Gastrocnemius medialis (tissue), 4 donors: Measurements from ENCODE around the gene MTCH2. TPM values are rescaled to one million over a fixed set of nuclear protein-coding genes. Genes with fewer than 3 reads are reported as not detected.

Experiments used
- ATAC-seq, 2 donors: fragments of 150-250 bp; one replicate each; pipeline ENCODE4 v1.9.1; 2016
- DNase-seq, 2 donors: peaks; one replicate each; pipeline ENCODE4 v3.0.0-alpha.2; 2019
- H3K27ac ChIP-seq, 4 donors: fragments of 200-600 bp; sonication (generic); 1 replicate in 1 of 4; 2 replicates in 3 of 4; pipeline ENCODE4 v1.5.1; 2016 to 2018; ENCODE audit warnings: mild to moderate bottlenecking in 2 of 4, moderate library complexity in 1 of 4
- H3K27me3 ChIP-seq, 3 donors: fragments of 200-600 bp; sonication (generic) in 2 of 3; 1 replicate in 1 of 3; 2 replicates in 2 of 3; pipeline versions ENCODE4 v1.5.1 to v1.6.0; 2016 to 2019; ENCODE audit warnings: mild to moderate bottlenecking in 1 of 3, moderate library complexity in 1 of 3
- H3K36me3 ChIP-seq, 2 donors: fragments of 200-600 bp; sonication (generic) in 1 of 2; one replicate each; pipeline ENCODE4 v1.5.1; 2017 to 2018
- H3K4me1 ChIP-seq, 2 donors: fragments of 200-600 bp; sonication (generic) in 1 of 2; one replicate each; pipeline ENCODE4 v1.5.1; 2016 to 2017; ENCODE audit warnings: mild to moderate bottlenecking in 2 of 2
- H3K4me3 ChIP-seq, 4 donors: fragments of 200-600 bp; sonication (generic) in 3 of 4; 1 replicate in 1 of 4; 2 replicates in 3 of 4; pipeline ENCODE4 v1.5.1; 2016 to 2019; ENCODE audit warnings: mild to moderate bottlenecking in 2 of 4
- H3K9me3 ChIP-seq, 3 donors: fragments of 200-600 bp; sonication (generic) in 2 of 3; 1 replicate in 1 of 3; 2 replicates in 2 of 3; pipeline ENCODE4 v1.5.1; 2016 to 2019
- POLR2A ChIP-seq, 2 donors: fragments of 450-650 bp; IDR thresholded peaks; one replicate each; pipeline ENCODE4 v1.6.1; 2017; ENCODE audit warnings: antibody characterized with exemption in 2 of 2, mild to moderate bottlenecking in 2 of 2, moderate library complexity in 2 of 2
- in situ Hi-C, 4 donors: fragments of 200-750 bp; cut with MboI; loops; one replicate each; pipeline versions ENCODE4 v1.15.0 to v1.8.0; 2017; ENCODE audit warnings: low sequenced_read_pairs in 4 of 4
- intact Hi-C: fragments of 100-400 bp; cut with DNase I; formaldehyde crosslinking; loops from one replicate; pipeline ENCODE4 v1.15.1; 2023; ENCODE audit warnings: low total_unique reads
- total RNA-seq, 4 donors: library from RNA; depleted of rRNA; stranded (reverse); fragments of >200 nt; gene quantifications; one replicate each; pipeline versions ENCODE4 v1.1.0 to v1.2.3, GENCODE V29; 2016
- TF ChIP-seq, protein P1 (sequence below), 5 experiments: fragments of 450-650 bp in 3 of 5; fragments of 200-600 bp in 2 of 5; sonication (generic) in 2 of 5; IDR thresholded peaks in 4 of 5; conservative IDR thresholded peaks in 1 of 5; 1 replicate in 4 of 5; 2 replicates in 1 of 5; pipeline ENCODE4 v1.5.1; 2016 to 2019; ENCODE audit warnings: antibody characterized with exemption in 5 of 5, mild to moderate bottlenecking in 3 of 5, moderate library complexity in 3 of 5

The MTCH2 gene
- total RNA-seq, 4 donors from 2014 or later: 70.3 to 139 (median 85.6) TPM

DNA sequence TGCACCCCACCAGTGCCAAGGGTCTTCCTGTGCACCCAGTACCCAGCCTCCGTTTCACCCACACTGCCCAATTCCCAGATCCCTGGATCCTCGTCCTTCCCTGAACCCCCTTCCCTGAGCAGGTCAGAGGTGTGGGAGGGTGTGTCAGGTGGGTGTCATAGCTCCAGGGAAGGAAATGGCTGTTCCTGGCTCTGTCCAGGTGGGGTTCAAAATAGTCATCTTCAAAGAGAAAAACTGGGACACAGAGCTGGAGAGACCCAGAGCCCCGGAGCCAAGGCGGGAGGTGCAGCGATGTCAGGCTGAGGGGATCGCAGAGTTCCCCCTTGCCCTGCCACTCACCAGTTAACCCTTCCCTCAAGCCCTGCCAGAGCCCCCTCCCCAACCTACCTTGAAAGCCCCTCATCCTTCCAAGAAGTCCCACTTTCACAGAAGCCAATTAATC, 48.8 kb downstream of the MTCH2 start:
- no peak for TF ChIP-seq POLR2A (IDR thresholded peaks at IDR 0.05)
- TF ChIP-seq, protein P1, sequence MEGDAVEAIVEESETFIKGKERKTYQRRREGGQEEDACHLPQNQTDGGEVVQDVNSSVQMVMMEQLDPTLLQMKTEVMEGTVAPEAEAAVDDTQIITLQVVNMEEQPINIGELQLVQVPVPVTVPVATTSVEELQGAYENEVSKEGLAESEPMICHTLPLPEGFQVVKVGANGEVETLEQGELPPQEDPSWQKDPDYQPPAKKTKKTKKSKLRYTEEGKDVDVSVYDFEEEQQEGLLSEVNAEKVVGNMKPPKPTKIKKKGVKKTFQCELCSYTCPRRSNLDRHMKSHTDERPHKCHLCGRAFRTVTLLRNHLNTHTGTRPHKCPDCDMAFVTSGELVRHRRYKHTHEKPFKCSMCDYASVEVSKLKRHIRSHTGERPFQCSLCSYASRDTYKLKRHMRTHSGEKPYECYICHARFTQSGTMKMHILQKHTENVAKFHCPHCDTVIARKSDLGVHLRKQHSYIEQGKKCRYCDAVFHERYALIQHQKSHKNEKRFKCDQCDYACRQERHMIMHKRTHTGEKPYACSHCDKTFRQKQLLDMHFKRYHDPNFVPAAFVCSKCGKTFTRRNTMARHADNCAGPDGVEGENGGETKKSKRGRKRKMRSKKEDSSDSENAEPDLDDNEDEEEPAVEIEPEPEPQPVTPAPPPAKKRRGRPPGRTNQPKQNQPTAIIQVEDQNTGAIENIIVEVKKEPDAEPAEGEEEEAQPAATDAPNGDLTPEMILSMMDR (IDR thresholded peaks at IDR 0.05 in 4 of 5, conservative IDR thresholded peaks at IDR 0.05 in 1 of 5): no peak
- no peak overlapping the region for H3K27ac ChIP-seq
- intact Hi-C loops (no loop called here), in situ Hi-C loops (no loop called here)
- peaks cover 29 to 55% (median 47%) of the 10 kb centered on the region in 3 donors for H3K27me3 ChIP-seq
- peaks cover 4 to 9% of the 10 kb centered on the region in 2 donors for H3K4me1 ChIP-seq
- H3K36me3 ChIP-seq: no peaks in the 10 kb centered on the region
- no peaks in the 10 kb centered on the region for H3K9me3 ChIP-seq
- H3K4me3 ChIP-seq: no peak overlapping the region
- DNase-seq: no peak
- no peak for ATAC-seq

DNA sequence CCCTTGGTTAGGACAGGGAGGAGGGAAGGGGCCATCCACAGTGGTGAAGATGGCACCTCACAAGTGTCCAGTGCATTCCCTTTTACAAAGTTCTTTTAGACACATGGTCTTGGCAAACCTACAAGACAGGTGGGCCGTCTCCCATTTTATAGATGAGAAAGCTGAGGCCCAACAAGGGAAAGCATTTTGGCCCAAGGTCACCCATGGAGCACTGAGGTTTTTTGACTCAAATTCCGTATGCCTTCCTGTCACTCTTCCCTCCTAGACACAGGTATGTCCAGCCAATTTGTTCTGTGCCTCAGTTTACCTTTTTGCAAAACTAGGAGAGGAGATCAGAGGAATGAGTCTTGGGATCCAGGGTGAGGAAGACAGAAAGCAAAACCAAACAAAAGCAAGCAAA, 49.4 kb downstream of the MTCH2 start:
- ATAC-seq (no peak), DNase-seq (no peak)
- peaks cover 29 to 55% (median 47%) of the 10 kb centered on the region in 3 donors for H3K27me3 ChIP-seq
- H3K27ac ChIP-seq: no peak overlapping the region
- intact Hi-C loops (no loop called here), in situ Hi-C loops (no loop called here)
- no peaks in the 10 kb centered on the region for H3K9me3 ChIP-seq
- H3K4me1 ChIP-seq: peaks cover 4 to 9% of the 10 kb centered on the region in 2 donors
- no peaks in the 10 kb centered on the region for H3K36me3 ChIP-seq
- H3K4me3 ChIP-seq: no peak overlapping the region
- TF ChIP-seq, protein P1 (IDR thresholded peaks at IDR 0.05 in 4 of 5, conservative IDR thresholded peaks at IDR 0.05 in 1 of 5): no peak
- TF ChIP-seq POLR2A (IDR thresholded peaks at IDR 0.05): no peak

DNA sequence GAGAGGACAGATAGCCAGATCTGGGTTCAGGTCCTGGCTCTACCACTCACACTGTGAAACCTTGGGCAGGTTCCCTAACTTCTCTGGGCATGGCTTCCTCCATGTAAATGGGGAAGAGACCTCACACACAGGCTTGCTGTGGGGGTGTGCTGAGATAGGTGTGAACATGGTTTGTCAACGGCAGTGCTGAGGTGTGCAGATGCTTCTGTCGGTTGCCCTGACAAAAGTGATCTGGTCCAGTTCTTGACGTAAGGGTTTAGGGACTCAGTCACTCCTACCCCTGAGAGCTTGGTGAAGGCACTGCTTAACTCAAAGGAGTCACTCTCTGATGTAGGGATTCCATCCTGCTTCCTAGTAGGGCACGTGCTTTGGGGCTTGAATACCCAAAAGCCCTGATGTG, 50.1 kb downstream of the MTCH2 start:
- DNase-seq (no peak), ATAC-seq (no peak)
- H3K9me3 ChIP-seq: no peaks in the 10 kb centered on the region
- in situ Hi-C loops: no loop called here
- no peaks in the 10 kb centered on the region for H3K36me3 ChIP-seq
- no peak overlapping the region for H3K27ac ChIP-seq
- H3K27me3 ChIP-seq: peaks cover 29 to 55% (median 47%) of the 10 kb centered on the region in 3 donors
- no peak overlapping the region for H3K4me3 ChIP-seq
- H3K4me1 ChIP-seq: peaks cover 4 to 9% of the 10 kb centered on the region in 2 donors
- intact Hi-C loops: no loop called here
- TF ChIP-seq, protein P1 (IDR thresholded peaks at IDR 0.05 in 4 of 5, conservative IDR thresholded peaks at IDR 0.05 in 1 of 5): no peak
- no peak for TF ChIP-seq POLR2A (IDR thresholded peaks at IDR 0.05)

DNA sequence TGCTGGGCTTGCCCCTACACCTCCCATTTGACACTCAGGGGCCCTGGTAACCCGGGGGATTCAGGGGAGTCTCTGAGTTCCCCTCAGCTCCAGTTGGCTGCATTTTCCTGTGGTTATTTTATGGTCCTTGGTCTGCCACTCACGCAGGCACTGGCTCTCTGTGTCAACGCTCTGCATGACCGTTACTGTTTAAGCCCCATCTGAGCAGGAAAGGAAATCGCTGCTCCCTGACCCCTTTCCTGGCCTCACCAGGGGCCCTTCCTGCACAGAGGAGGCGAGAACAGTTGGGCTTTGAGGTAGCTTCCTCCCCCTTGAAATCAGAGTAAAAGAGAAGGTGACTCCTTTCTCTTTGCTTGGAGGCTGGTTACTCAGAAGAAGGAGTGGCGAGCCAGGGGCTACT, 50.6 kb downstream of the MTCH2 start:
- in situ Hi-C loops (no loop called here), intact Hi-C loops (no loop called here)
- peaks cover 29 to 55% (median 47%) of the 10 kb centered on the region in 3 donors for H3K27me3 ChIP-seq
- TF ChIP-seq, protein P1 (IDR thresholded peaks at IDR 0.05 in 4 of 5, conservative IDR thresholded peaks at IDR 0.05 in 1 of 5): no peak
- TF ChIP-seq POLR2A (IDR thresholded peaks at IDR 0.05): no peak
- H3K4me3 ChIP-seq: no peak overlapping the region
- no peaks in the 10 kb centered on the region for H3K9me3 ChIP-seq
- no peak overlapping the region for H3K27ac ChIP-seq
- DNase-seq: no peak
- no peaks in the 10 kb centered on the region for H3K36me3 ChIP-seq
- ATAC-seq: no peak
- H3K4me1 ChIP-seq: peaks cover 4 to 9% of the 10 kb centered on the region in 2 donors
